Esophagus (tissue), 2 donors: ENCODE measurements around the gene CRIP2. TPM values are rescaled to one million over a fixed set of nuclear protein-coding genes. Genes with fewer than 3 reads are reported as not detected.
A peak's percentile ranks its signal among the peaks of the same experiment; 100 is the strongest.

Experiments used
- H3K27ac ChIP-seq, 2 donors: one replicate each; pipeline ENCODE4 v1.5.1; 2013; ENCODE audit warnings: low read depth in 2 of 2, mild to moderate bottlenecking in 2 of 2, inconsistent platforms in 1 of 2, low read length in 1 of 2, moderate library complexity in 1 of 2
- H3K27me3 ChIP-seq, 2 donors: one replicate each; pipeline ENCODE4 v1.6.1; 2013; ENCODE audit warnings: low read length in 2 of 2, control low read depth in 1 of 2, mild to moderate bottlenecking in 1 of 2; ENCODE audit not compliant: insufficient read depth in 2 of 2, control insufficient read depth in 1 of 2
- H3K36me3 ChIP-seq, 2 donors: one replicate each; pipeline ENCODE4 v1.6.1; 2013; ENCODE audit warnings: low read length in 1 of 2; ENCODE audit not compliant: control insufficient read depth in 2 of 2, insufficient read depth in 2 of 2
- H3K4me1 ChIP-seq, 2 donors: one replicate each; pipeline ENCODE4 v1.6.1; 2013; ENCODE audit warnings: low read length in 1 of 2; ENCODE audit not compliant: control insufficient read depth in 2 of 2, insufficient read depth in 2 of 2
- H3K4me3 ChIP-seq, 2 donors: one replicate each; pipeline ENCODE4 v1.5.1; 2013; ENCODE audit warnings: low read length in 2 of 2, mild to moderate bottlenecking in 2 of 2, low read depth in 1 of 2, moderate library complexity in 1 of 2
- H3K9me3 ChIP-seq, 2 donors: one replicate each; pipeline ENCODE4 v1.6.1; 2013; ENCODE audit warnings: mild to moderate bottlenecking in 2 of 2, low read depth in 1 of 2, low read length in 1 of 2, moderate library complexity in 1 of 2; ENCODE audit not compliant: control insufficient read depth in 2 of 2, insufficient read depth in 1 of 2
- WGBS, 2 donors: extraction: QIAGEN DNeasy Blood & Tissue Kit; methylation state at CpG; one replicate each; pipeline ENCODE4 v1.1.7; 2013; 5-methylcytosine and 5-hydroxymethylcytosine counted together
- polyA plus RNA-seq, 2 donors: library from polyadenylated mRNA; stranded (reverse); fragments of 200-250 nt; gene quantifications; one replicate each; pipeline ENCODE4 v1.2.3, GENCODE V29; 2013
- donor health status: healthy with polysubstance abuse.
- donor health status: Bipolar disorder and iron deficiency.

CRIP2 gene
- polyA plus RNA-seq, 2 donors, result 99.5 to 145 TPM

DNA sequence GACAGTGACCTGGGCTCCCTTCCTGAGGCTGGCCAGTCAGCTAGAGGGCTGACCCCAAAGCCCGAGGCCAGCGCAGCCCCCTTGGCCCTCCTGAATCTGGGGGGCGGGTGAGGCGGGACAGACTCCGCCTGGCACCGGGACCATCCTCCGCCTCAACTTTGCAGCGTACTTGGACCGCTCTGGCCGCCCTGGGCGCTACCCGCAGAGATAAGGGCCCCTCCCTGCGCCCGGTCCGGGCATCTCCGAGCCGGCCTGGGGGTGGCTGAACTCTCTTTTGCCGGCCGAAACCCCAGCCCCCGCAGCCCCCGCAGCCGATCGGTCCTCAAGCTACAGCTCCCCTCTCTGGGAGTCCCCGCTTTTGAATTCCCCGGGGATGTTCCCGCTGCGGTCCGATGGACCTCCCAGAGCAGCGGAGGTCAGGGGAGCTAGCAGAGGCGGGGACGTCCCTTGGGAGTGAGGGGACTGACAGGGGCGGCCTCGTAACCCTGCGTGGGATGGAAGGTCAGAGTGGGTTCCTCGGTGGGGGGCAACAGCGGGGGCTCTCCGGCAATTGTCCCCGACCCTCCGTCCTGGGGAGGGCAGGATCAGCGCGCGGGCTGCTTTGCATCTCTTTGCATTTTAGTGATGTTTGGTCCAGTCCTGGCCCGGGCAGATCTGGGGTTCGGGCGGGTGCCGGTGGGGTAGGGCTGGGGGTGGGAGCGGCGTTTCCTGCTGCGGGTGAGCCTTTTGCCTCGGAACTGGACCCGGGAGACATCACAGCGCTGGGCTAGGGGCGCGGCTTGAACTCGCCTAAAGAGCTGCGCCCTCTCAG, 11.7 kb downstream of the CRIP2 start, which contains the start of gene CRIP1:
Gene CRIP1, plus strand, starts transcription at position 724 of the 811 bp plus-strand sequence. CDS start 374 bp downstream, outside the sequence.
- H3K4me3 ChIP-seq, result peak within 1 kb of the TSS; percentile 41 to 58
- H3K27me3 ChIP-seq, result no peaks in the 10 kb centered on the region
- no peaks in the 10 kb centered on the region for H3K9me3 ChIP-seq
- H3K36me3 ChIP-seq, result no peaks in the 10 kb centered on the region
- WGBS, 2 donors, result 14 to 19% methylated on average over 55 to 56 of the region's 56 CpGs
- H3K27ac ChIP-seq, result peak within 1 kb of the TSS; percentile 82 to 91
- peaks cover 15 to 47% of the 10 kb centered on the region in 2 donors for H3K4me1 ChIP-seq

GRCh38 chr14:105486974-105487448, 12.4 kb downstream of the CRIP2 start:
- H3K4me3 ChIP-seq, result peak overlapping the region; percentile 41 to 58
- H3K36me3 ChIP-seq, result no peaks in the 10 kb centered on the region
- WGBS, 2 donors, result 1 to 2% methylated on average over 38 to 45 of the region's 45 CpGs
- H3K4me1 ChIP-seq, result peaks cover 18 to 45% of the 10 kb centered on the region in 2 donors
- no peaks in the 10 kb centered on the region for H3K9me3 ChIP-seq
- H3K27ac ChIP-seq, result peak overlapping the region; percentile 82 to 91
- H3K27me3 ChIP-seq, result no peaks in the 10 kb centered on the region

- Histone ChIP-seq H3K27ac (peak overlapping the region; percentile 82 to 91), H3K27me3 (no peaks in the 10 kb centered on the region), H3K4me3 (peak overlapping the region; percentile 41 to 58), H3K4me1 (peaks cover 17 to 44% of the 10 kb centered on the region in 2 donors), H3K9me3 (no peaks in the 10 kb centered on the region), H3K36me3 (no peaks in the 10 kb centered on the region)
- WGBS, 2 donors, result 2 to 5% methylated on average over 29 to 48 of the region's 48 CpGs
Observed at GRCh38 chr14:105487449-105487985, 12.9 kb downstream of the CRIP2 start.

GRCh38 chr14:105487986-105488777, 13.6 kb downstream of the CRIP2 start:
- peaks cover 17 to 37% of the 10 kb centered on the region in 2 donors for H3K4me1 ChIP-seq
- WGBS, 2 donors, result 27 to 47% methylated on average over 19 to 26 of the region's 26 CpGs
- peak overlapping the region; percentile 95 for H3K27ac ChIP-seq

DNA sequence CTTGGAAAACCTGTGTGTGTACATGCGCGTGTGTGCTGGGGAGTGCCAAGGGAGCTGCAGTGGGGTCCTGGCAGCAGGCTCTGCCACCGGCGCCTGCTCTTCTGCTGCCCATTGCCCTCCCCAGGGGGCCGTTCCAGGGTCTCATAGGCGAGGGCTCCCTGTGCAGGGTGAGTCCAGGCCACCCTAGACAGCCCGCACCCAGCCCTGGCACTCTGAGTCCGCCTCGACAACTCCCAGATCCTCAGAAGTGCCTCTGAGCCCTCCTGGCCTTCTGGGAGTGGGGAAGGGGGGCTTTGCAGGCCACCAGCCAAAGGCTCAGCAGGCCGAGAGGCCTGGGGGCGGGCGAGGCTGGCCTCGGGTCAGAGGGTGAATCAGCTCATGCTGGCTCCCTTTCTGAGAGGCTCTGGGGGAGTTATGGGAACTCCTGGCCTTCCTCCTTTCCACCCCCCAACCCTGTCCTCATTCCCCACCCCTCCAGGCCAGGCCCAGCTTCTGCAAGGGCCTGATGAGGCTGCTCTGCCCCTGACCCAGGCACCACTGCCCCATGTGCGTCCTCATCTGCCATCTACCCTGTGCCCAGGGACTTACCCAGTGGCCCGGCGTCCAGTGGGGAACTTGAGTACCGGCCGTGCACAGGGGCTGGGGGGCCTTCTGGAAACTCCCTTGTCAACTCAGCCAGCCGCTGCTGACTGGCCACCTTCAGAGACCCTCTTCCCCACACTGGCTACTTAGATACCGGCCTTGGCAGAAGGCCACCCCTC, 14.3 kb downstream of the CRIP2 start:
- Histone ChIP-seq H3K36me3 (no peaks in the 10 kb centered on the region), H3K27ac (peak overlapping the region; percentile 95), H3K4me3 (peak overlapping the region in 1 of 2 donors; percentile 1), H3K9me3 (no peaks in the 10 kb centered on the region), H3K4me1 (peaks cover 14 to 30% of the 10 kb centered on the region in 2 donors), H3K27me3 (no peaks in the 10 kb centered on the region)
- 42 to 61% methylated on average over 20 of the region's 20 CpGs for WGBS, 2 donors

More at GRCh38 chr14:105487986-105488777, 13.6 kb downstream of the CRIP2 start:
- no peaks in the 10 kb centered on the region for H3K27me3 ChIP-seq
- H3K36me3 ChIP-seq, result no peaks in the 10 kb centered on the region
- no peaks in the 10 kb centered on the region for H3K9me3 ChIP-seq
- H3K4me3 ChIP-seq, result peak overlapping the region; percentile 41 to 58

DNA sequence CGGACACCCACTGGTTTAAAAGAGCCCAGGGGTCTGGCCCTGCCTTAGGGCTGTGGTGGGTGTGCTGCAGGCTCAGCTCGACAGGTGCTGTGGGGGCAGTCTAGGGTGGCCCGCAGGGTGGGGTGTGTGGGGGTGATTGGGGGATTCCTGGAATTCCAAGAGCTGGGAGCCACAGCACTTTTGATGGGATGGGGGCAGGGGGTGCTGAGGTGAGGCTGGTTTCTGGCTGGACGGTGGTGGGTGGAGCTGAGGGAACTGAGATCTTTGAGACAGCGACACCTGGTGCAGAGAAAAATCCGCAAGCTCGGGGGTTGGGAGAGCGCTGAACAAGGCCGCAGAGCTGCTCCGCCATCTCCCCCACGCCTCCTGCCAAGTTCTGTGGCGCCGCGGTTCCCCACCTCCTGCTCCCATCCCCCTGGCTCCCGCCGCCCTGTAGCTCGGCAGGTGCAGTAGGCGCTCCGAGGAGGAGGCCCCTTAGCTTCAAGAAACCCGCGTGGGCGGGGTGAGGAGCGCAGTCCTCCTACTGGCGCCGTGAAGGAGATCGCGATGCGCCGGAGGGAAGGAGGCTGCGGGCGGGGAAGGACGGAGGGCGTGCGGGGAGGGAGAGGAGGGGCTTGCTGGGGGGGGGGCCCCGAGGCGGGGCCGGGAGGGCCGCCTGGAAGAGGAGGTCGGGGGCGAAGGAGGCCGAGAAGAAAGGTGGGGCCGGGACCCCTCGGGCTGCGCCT, 15.1 kb downstream of the CRIP2 start:
- H3K9me3 ChIP-seq, result no peaks in the 10 kb centered on the region
- H3K4me3 ChIP-seq, result peak overlapping the region; percentile 35 to 56
- H3K27ac ChIP-seq, result peak overlapping the region; percentile 95
- no peaks in the 10 kb centered on the region for H3K36me3 ChIP-seq
- H3K27me3 ChIP-seq, result no peaks in the 10 kb centered on the region
- peaks cover 10 to 29% of the 10 kb centered on the region in 2 donors for H3K4me1 ChIP-seq
- whole genome bisulfite sequencing, 2 donors, result 2% methylated on average over 31 to 44 of the region's 44 CpGs

- Histone ChIP-seq H3K4me3 (peak overlapping the region; percentile 35 to 56), H3K36me3 (no peaks in the 10 kb centered on the region), H3K4me1 (peaks cover 10 to 30% of the 10 kb centered on the region in 2 donors), H3K9me3 (no peaks in the 10 kb centered on the region), H3K27ac (peak overlapping the region; percentile 95), H3K27me3 (no peaks in the 10 kb centered on the region)
- 0 to 1% methylated on average over 11 to 33 of the region's 33 CpGs for WGBS, 2 donors
Observed at GRCh38 chr14:105490267-105490571, 15.6 kb downstream of the CRIP2 start.

- Histone ChIP-seq H3K4me3 (peak within 1 kb of the TSS; percentile 58 to 63), H3K36me3 (no peaks in the 10 kb centered on the region), H3K27me3 (no peaks in the 10 kb centered on the region), H3K4me1 (peaks cover 10 to 32% of the 10 kb centered on the region in 2 donors), H3K9me3 (no peaks in the 10 kb centered on the region), H3K27ac (peak within 1 kb of the TSS; percentile 95)
- WGBS, 2 donors, result 0 to 1% methylated on average over 73 to 94 of the region's 94 CpGs
Observed at GRCh38 chr14:105490572-105491365, 16.1 kb downstream of the CRIP2 start, which contains the start of gene TEDC1. TEDC1 (plus strand) TSS chr14:105491246; CDS start chr14:105491376, 130 bp downstream.
